Common myeloid progenitor, CD34-positive (primary cell): Measurements from ENCODE around the gene DPF3.

Experiments used
- CTCF ChIA-PET: fragments of 350-600 bp; sonication (Branson Sonifier 250); formaldehyde crosslinking; loops from one replicate; lab custom pipeline; 2021; ENCODE audit warnings: antibody characterized with exemption; lab: Charles Lee
- POLR2A ChIA-PET: fragments of 350-600 bp; sonication (Branson Sonifier 250); formaldehyde crosslinking; loops from one replicate; lab custom pipeline; 2021; ENCODE audit warnings: antibody characterized with exemption; lab: Charles Lee
- DNase-seq, 3 donors: peaks; one replicate each; pipeline versions ENCODE4 v3.0.0 to v3.0.0-alpha.2; 2013
- H3K27ac ChIP-seq, 2 experiments: 1 replicate in 1 of 2; 2 replicates in 1 of 2; pipeline ENCODE4 v1.7.0; 2013; ENCODE audit warnings: inconsistent platforms in 2 of 2, low read length in 2 of 2, mild to moderate bottlenecking in 2 of 2, low read depth in 1 of 2, moderate library complexity in 1 of 2; ENCODE audit not compliant: severe bottlenecking in 2 of 2, insufficient read depth in 1 of 2, poor library complexity in 1 of 2
- H3K27me3 ChIP-seq, 5 experiments: replicated peaks in 2 of 5; 1 replicate in 3 of 5; 2 replicates in 2 of 5; pipeline versions ENCODE4 v1.6.1 to v1.7.0; 2013; ENCODE audit warnings: low read length in 4 of 5, mild to moderate bottlenecking in 2 of 5, moderate library complexity in 2 of 5, inconsistent platforms in 1 of 5; ENCODE audit not compliant: insufficient read depth in 5 of 5, control insufficient read depth in 4 of 5
- H3K36me3 ChIP-seq, 4 experiments: 1 replicate in 2 of 4; 2 replicates in 2 of 4; pipeline versions ENCODE4 v1.6.1 to v1.7.0; 2013; ENCODE audit warnings: low read length in 3 of 4, control low read depth in 1 of 4, mild to moderate bottlenecking in 1 of 4; ENCODE audit not compliant: control insufficient read depth in 4 of 4, insufficient read depth in 4 of 4
- H3K4me1 ChIP-seq, 4 experiments: 1 replicate in 3 of 4; 2 replicates in 1 of 4; pipeline versions ENCODE4 v1.6.1 to v1.7.1; 2013; ENCODE audit warnings: low read length in 3 of 4, mild to moderate bottlenecking in 3 of 4, control low read depth in 1 of 4, inconsistent platforms in 1 of 4, moderate library complexity in 1 of 4; ENCODE audit not compliant: control insufficient read depth in 4 of 4, insufficient read depth in 4 of 4; ENCODE audit errors: control extremely low read depth in 1 of 4
- H3K4me3 ChIP-seq, 7 experiments: 1 replicate in 4 of 7; 2 replicates in 3 of 7; pipeline versions ENCODE4 v1.5.1 to v1.7.0; 2013; ENCODE audit warnings: mild to moderate bottlenecking in 7 of 7, low read length in 6 of 7, moderate library complexity in 6 of 7, inconsistent platforms in 2 of 7, low read depth in 2 of 7, control low read depth in 1 of 7; ENCODE audit not compliant: insufficient read depth in 4 of 7, control insufficient read depth in 1 of 7; ENCODE audit errors: extremely low read depth in 1 of 7
- H3K9me3 ChIP-seq, 5 experiments: 1 replicate in 4 of 5; 2 replicates in 1 of 5; pipeline versions ENCODE4 v1.6.1 to v1.7.1; 2013; ENCODE audit warnings: low read length in 4 of 5, mild to moderate bottlenecking in 2 of 5, inconsistent platforms in 1 of 5, low read depth in 1 of 5, moderate library complexity in 1 of 5; ENCODE audit not compliant: control insufficient read depth in 4 of 5, insufficient read depth in 2 of 5; ENCODE audit errors: control extremely low read depth in 1 of 5
- WGBS: methylation state at CpG from one replicate; pipeline ENCODE4 v1.1.5; 2013; ENCODE audit not compliant: insufficient coverage; 5-methylcytosine and 5-hydroxymethylcytosine counted together

DPF3 gene

DNA sequence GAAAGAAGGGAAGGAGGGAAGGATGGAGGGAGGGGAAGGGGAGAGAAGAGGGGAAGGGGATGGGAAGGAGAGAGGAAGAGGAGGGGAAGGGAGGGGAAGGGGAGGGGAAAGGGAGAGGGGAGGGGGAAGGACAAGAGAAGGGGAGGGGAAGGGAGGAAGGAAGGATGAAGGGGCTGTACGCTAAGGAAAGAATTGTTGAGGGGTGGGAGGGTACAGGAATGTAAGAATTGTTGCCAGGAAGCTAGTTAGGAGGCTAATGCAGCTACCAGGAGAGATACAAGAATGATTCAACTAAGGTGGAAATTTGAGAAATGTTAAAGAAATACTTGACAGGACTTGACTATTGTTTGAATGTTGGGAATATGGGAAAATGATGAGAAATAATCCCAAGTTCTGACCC lies 261.2 kb downstream of the DPF3 start:
- Histone ChIP-seq H3K36me3 (no peaks in the 10 kb centered on the region), H3K9me3 (peaks cover 0 to under 1% (median 0%) of the 10 kb centered on the region in 5 experiments), H3K4me1 (no peaks in the 10 kb centered on the region), H3K4me3 (no peak overlapping the region), H3K27me3 (peaks cover 0 to 47% (median 18%) of the 10 kb centered on the region in 5 experiments), H3K27ac (no peak overlapping the region)
- no peak for DNase-seq
- ChIA-PET POLR2A (no interaction called here), CTCF (interaction anchor here (1.5 kb wide), 1 partner anchor 9 kb away, joined by 4 read pairs; no protein-coding TSS in a partner anchor)
- 90% methylated on average over 1 of the region's 1 CpG for WGBS

DNA sequence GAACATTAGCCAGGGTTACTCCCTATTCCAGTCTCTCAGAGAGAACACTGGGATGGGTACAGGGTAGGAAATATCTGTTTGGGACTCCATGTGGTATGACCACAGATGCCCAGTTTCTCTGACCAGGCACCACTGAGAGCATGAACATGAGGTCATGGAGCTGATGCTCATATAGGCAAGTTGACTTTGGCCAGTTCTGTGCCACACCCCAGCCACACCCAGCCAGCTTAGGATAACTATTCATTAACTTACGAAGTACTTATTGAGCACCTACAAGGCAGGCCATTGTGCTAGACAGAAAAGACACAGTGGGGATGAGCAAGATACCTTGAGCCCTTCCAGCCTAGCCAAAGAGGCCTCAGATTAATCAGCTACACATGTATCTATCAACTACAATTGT lies 262.5 kb downstream of the DPF3 start:
- ChIA-PET POLR2A (interaction anchor here (0.6 kb wide), 1 partner anchor 25 kb away, joined by 3 read pairs; no protein-coding TSS in a partner anchor), CTCF (interaction anchor here (1.1 to 1.5 kb wide), 2 partner anchors 10 to 16 kb away, joined by 3 to 4 read pairs; no protein-coding TSS in a partner anchor)
- Histone ChIP-seq H3K4me3 (no peak overlapping the region), H3K4me1 (no peaks in the 10 kb centered on the region), H3K27ac (no peak overlapping the region), H3K36me3 (no peaks in the 10 kb centered on the region), H3K27me3 (peaks cover 0 to 39% (median 9%) of the 10 kb centered on the region in 5 experiments), H3K9me3 (peaks cover 0 to 5% (median 0%) of the 10 kb centered on the region in 5 experiments)
- no peak for DNase-seq
- WGBS = 88% methylated on average over 1 of the region's 1 CpG

DNA sequence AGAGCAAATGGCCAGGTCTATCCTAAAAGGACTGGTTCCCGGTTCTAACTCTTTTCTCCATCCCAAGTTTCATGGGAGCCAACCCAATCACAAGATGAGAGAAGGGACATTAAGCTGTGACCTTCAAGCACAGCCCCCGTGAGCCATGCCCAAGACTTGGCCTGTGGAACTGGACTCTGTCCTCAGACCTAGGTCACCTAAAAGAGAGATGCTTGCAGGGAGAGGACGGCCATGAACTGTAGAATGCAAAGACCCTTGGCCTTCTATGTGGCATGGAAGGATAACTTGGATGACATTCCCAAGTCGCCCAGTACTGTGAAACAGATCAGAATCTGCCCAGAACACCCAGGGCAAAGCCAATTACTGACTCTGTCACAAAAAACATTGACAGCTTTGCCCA lies 263.5 kb downstream of the DPF3 start:
- Histone ChIP-seq H3K4me3 (no peak overlapping the region), H3K36me3 (no peaks in the 10 kb centered on the region), H3K27ac (no peak overlapping the region), H3K9me3 (peaks cover 0 to 12% (median 0%) of the 10 kb centered on the region in 5 experiments), H3K27me3 (peaks cover 0 to 37% (median 9%) of the 10 kb centered on the region in 5 experiments), H3K4me1 (no peaks in the 10 kb centered on the region)
- 94% methylated on average over 4 of the region's 4 CpGs for WGBS
- ChIA-PET CTCF (no interaction called here), POLR2A (interaction anchor here (0.6 kb wide), 1 partner anchor 112 kb away, joined by 3 read pairs; no protein-coding TSS in a partner anchor)
- DNase-seq = no peak

DNA sequence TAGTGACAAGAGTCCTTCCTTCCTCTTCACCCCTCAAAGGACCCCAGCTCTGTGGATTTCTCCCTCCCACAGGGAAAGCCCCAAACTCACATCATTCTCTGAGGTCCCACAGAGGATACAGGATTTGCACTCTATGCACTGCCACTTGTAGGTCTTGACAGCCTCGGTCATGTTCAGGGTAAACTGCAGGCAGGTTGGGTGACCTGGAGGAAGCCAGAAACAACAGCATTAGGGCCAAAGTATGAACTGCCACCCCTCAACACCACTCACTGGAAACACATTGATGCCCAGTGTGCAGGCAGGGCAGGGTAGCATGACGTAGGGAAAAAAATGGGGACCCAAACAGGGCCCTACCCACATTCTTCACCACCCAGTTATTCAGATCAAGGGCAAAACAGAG lies 264.4 kb downstream of the DPF3 start:
- Histone ChIP-seq H3K27me3 (peaks cover 0 to 30% (median 9%) of the 10 kb centered on the region in 5 experiments), H3K9me3 (peaks cover 0 to 12% (median 0%) of the 10 kb centered on the region in 5 experiments), H3K4me1 (no peaks in the 10 kb centered on the region), H3K27ac (no peak overlapping the region), H3K36me3 (no peaks in the 10 kb centered on the region), H3K4me3 (no peak overlapping the region)
- no peak for DNase-seq
- ChIA-PET CTCF (no interaction called here), POLR2A (no interaction called here)
- 100% methylated on average over 1 of the region's 2 CpGs for WGBS

DNA sequence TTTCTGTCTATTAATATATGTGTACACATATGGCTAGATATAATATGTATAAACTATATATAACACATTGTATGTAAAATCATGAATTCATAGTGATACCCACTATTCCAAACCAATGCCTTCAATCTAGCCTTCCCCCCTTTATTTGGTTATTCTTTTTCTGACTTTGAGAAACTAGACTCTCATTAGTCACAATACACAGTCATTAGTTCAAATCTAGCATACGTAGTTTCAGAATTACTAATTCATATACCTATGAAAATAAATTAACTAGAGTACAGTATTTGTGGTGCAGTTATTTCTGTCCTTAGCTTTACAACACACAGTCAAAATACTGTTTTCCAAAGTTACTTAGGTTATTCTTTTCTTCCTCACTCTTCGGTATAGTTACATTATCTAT lies 268.2 kb downstream of the DPF3 start:
- H3K36me3 ChIP-seq = no peaks in the 10 kb centered on the region
- no CpG with 5 or more reads among the region's 2 CpGs for WGBS
- peaks cover 0 to 15% (median 4%) of the 10 kb centered on the region in 5 experiments for H3K9me3 ChIP-seq
- POLR2A ChIA-PET = no interaction called here
- CTCF ChIA-PET = no interaction called here
- H3K4me3 ChIP-seq = no peak overlapping the region
- H3K27me3 ChIP-seq = peaks cover 0 to 21% (median 7%) of the 10 kb centered on the region in 5 experiments
- DNase-seq = no peak
- no peak overlapping the region for H3K27ac ChIP-seq
- no peaks in the 10 kb centered on the region for H3K4me1 ChIP-seq

DNA sequence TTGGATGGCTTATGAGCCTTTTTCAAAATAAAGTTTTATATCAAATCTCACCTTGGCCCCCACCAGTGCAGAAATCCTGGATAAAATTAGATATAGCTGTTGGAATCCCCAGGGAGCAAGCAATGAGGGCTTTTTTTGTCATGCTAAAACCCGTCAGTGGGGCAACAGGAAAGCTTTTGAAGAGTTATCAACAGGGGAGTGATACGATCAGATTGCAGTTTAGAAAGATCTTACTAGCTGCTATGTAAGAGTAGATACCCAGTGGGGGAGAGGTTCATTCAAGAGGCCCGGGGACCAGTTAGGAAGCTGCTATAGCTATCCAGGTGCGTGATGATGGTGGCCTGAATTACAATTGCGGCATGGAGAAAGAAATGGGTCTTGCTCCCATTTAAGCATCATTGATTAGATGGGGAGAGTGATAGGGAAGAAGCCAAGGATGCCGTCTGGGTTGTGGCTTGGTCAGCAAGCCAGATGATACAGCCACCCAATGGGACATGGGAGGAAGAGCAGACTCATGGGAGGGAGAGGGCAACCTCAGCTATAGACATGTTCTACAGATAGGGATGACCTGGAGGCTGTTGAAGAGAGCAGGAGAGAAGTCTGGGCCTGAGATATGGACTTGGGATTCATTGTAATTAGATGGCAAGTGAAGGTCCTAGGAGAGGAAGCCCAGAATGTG lies 272.4 kb downstream of the DPF3 start:
- DNase-seq = no peak
- no peak overlapping the region for H3K27ac ChIP-seq
- H3K4me3 ChIP-seq = no peak overlapping the region
- no peaks in the 10 kb centered on the region for H3K36me3 ChIP-seq
- H3K27me3 ChIP-seq = peaks cover 0 to 44% (median 3%) of the 10 kb centered on the region in 5 experiments
- H3K9me3 ChIP-seq = peaks cover 0 to 11% (median 4%) of the 10 kb centered on the region in 5 experiments
- ChIA-PET CTCF (interaction anchor here (1.0 kb wide), 1 partner anchor 82 kb away, joined by 3 read pairs; no protein-coding TSS in a partner anchor), POLR2A (no interaction called here)
- 94% methylated on average over 6 of the region's 6 CpGs for WGBS
- H3K4me1 ChIP-seq = no peaks in the 10 kb centered on the region

DNA sequence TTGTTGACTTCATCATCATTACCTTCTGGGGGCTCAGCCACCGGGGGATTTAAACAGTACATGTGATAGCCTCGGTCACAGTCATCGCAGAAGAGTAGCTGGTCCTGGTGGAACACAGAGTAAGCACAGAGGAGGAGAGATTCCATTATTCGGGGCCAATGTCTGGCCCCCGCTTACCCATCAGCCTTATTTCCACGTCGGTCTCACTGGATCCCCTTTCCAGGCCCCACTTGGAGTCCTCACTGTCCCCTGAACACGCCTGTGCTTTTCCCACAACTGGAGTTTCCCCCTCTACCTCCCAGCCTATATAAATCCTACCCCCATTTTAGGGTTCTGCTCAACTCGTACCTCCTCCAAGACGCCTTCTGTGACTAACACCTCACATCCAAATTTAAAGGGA lies 274.0 kb downstream of the DPF3 start:
- Histone ChIP-seq H3K4me3 (no peak overlapping the region), H3K27ac (no peak overlapping the region), H3K4me1 (no peaks in the 10 kb centered on the region), H3K9me3 (peaks cover 0 to 4% (median 2%) of the 10 kb centered on the region in 5 experiments), H3K36me3 (no peaks in the 10 kb centered on the region), H3K27me3 (peaks cover 0 to 57% (median 7%) of the 10 kb centered on the region in 5 experiments)
- ChIA-PET CTCF (interaction anchor here (1.0 kb wide), 1 partner anchor 11 kb away, joined by 3 read pairs; no protein-coding TSS in a partner anchor), POLR2A (no interaction called here)
- no peak for DNase-seq
- whole genome bisulfite sequencing = 93% methylated on average over 7 of the region's 10 CpGs
